BJ (cell line): ENCODE measurements around the gene CEP85L. TPM values are rescaled to one million over a fixed set of nuclear protein-coding genes. Genes with fewer than 3 reads are reported as not detected.

Source experiments
- CTCF ChIA-PET: fragments of 350-600 bp; formaldehyde crosslinking; extraction: SDS; loops from one replicate; lab custom pipeline; 2021; ENCODE audit warnings: antibody characterized with exemption, inconsistent platforms; lab: Yijun Ruan, JAX
- POLR2A ChIA-PET: fragments of 300-600 bp; sonication (Branson Sonifier 250); formaldehyde crosslinking; extraction: SDS; loops from one replicate; lab custom pipeline; 2021; ENCODE audit warnings: antibody characterized with exemption; lab: Charles Lee
- DNase-seq: peaks from one replicate; pipeline ENCODE4 v3.0.0-alpha.2; 2011; ENCODE audit warnings: low read depth
- H3K27me3 ChIP-seq: 2 replicates; pipeline ENCODE4 v1.6.0; 2011; ENCODE audit warnings: low read length; ENCODE audit not compliant: control insufficient read depth, insufficient read depth
- H3K36me3 ChIP-seq: 2 replicates; pipeline ENCODE4 v1.5.1; 2011; ENCODE audit warnings: low read length; ENCODE audit not compliant: control insufficient read depth, insufficient read depth
- H3K4me3 ChIP-seq: 2 replicates; pipeline ENCODE4 v1.5.1; 2011; ENCODE audit warnings: low read depth, mild to moderate bottlenecking, control low read depth, low read length
- polyA plus RNA-seq: library from polyadenylated mRNA; depleted of rRNA; stranded (reverse); fragments of >200 nt; gene quantifications from 2 replicates; pipeline ENCODE4 v1.2.3, GENCODE V29; 2011
- TF ChIP-seq, protein P1 (sequence below): IDR thresholded peaks from 2 replicates; pipeline ENCODE4 v1.5.1; 2011; ENCODE audit warnings: low read depth, mild to moderate bottlenecking, control low read depth, inconsistent platforms, low read length, moderate library complexity; ENCODE audit not compliant: insufficient read depth

Gene CEP85L
- polyA plus RNA-seq, 1 experiment, result 2.6 TPM

DNA sequence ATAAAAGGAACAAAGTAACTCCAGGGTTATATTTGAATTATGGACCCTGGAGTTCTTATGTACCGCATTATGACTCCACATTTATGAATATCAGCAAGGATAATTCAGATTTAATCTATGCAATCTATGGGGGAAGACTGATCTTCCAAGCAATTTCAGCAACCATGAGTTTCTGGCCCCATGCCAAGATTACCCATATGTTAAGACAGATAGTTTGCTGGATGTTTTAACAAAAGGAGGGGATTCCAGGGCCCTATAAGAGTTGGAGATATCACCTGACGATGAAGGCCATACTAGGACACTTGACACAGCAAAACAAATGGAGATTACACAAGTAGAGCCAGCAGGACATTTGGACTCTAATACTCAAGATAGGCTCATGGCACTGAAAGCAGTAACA, 149.2 kb downstream of the CEP85L start:
- H3K36me3 ChIP-seq, result 0 out of 2 replicates have a peak, but pooled peaks cover 3% of the 10 kb centered on the region
- H3K4me3 ChIP-seq, result no peak overlapping the region
- ChIA-PET POLR2A (no interaction called here), CTCF (no interaction called here)
- H3K27me3 ChIP-seq, result no peaks in the 10 kb centered on the region
- DNase-seq, result no peak
- TF ChIP-seq, protein P1, sequence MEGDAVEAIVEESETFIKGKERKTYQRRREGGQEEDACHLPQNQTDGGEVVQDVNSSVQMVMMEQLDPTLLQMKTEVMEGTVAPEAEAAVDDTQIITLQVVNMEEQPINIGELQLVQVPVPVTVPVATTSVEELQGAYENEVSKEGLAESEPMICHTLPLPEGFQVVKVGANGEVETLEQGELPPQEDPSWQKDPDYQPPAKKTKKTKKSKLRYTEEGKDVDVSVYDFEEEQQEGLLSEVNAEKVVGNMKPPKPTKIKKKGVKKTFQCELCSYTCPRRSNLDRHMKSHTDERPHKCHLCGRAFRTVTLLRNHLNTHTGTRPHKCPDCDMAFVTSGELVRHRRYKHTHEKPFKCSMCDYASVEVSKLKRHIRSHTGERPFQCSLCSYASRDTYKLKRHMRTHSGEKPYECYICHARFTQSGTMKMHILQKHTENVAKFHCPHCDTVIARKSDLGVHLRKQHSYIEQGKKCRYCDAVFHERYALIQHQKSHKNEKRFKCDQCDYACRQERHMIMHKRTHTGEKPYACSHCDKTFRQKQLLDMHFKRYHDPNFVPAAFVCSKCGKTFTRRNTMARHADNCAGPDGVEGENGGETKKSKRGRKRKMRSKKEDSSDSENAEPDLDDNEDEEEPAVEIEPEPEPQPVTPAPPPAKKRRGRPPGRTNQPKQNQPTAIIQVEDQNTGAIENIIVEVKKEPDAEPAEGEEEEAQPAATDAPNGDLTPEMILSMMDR, result no peak

DNA sequence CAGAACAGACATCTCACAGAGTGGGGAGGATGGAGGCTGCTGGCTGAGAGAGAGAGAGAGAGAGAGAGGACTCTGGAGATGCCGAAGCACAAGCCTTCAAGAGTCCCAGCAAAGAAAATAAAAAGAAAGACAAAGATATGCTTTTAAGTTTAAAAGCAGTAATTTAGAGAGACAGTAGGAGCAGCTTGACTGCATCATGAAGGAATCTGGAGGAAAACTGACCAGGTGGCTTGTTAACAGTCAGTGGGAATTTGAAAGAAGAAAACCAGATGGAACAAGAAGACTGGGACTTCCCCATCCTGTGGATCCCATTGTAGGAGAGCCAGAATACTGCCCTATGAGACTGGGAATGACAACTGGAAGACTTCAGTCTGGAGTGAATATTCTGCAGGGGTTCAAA, 149.6 kb downstream of the CEP85L start:
- no peaks in the 10 kb centered on the region for H3K27me3 ChIP-seq
- ChIA-PET POLR2A (no interaction called here), CTCF (no interaction called here)
- 0 out of 2 replicates have a peak, but pooled peaks cover 3% of the 10 kb centered on the region for H3K36me3 ChIP-seq
- no peak for DNase-seq
- TF ChIP-seq, protein P1, result no peak
- no peak overlapping the region for H3K4me3 ChIP-seq

DNA sequence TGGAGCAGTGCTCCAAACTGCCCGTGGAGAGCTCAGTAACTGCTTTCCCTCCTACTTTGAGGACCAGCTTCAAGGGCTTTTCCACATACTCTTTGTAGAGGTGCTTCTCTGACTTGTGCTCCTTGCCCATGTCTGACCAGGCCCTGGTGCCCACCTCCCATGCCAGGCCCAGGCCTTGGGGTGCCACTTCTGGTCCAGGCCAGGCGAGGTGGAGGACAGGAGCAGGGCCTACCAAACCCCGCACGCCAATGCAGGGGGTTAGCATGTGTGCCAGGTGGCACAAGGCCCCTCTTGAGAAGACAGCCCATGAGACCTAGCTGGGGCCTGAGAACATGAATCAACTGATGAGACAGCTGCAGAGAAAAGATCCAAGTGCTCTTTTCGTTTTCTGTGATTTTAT, 150.3 kb downstream of the CEP85L start:
- ChIA-PET POLR2A (no interaction called here), CTCF (interaction anchor here (0.7 to 0.8 kb wide), 2 partner anchors 16 to 179 kb away, joined by 3 to 4 read pairs; no protein-coding TSS in a partner anchor)
- Histone ChIP-seq H3K27me3 (no peaks in the 10 kb centered on the region), H3K36me3 (0 out of 2 replicates have a peak, but pooled peaks cover 3% of the 10 kb centered on the region), H3K4me3 (no peak overlapping the region)
- TF ChIP-seq, protein P1, result no peak
- DNase-seq, result no peak

DNA sequence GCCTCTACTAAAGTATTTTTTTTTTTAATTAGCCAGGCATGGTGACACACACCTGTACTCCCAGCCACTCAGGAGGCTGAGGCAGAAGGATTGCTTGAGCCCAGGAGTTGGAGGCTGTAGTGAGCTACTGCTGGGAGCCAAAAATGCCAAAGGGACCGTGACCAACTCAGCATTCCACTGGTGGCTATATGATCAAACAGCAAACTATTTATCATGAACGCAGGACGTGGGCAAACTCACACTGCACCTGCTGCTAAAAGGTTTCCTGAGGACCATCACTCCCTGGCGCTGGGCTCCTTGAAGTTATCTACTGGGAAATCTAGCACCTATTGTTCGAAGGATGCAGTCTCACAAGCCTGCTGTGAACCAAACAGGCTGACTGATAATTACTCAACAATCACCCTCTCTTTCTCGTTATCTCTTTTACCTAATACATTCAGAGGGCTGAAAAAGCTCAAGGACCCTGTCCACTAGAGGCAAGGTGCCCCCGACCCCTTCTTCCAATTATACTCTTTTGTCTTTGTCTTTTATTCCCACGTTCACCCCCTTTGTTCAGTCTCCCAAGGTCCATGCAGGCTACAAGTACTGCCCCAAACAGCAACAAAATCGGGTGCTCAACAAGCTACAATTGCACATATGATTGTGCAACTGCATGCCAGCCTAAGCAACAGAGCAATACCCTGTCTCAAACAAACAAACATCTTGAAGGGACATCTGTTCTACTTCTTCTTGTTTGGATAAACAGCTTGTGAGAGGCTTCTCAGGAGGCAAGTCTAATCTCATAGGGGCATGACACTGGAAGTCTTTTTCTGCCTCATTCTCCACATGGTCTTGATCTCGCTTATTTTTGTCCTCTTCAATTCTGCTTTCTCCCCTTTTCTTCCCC, 151.0 kb downstream of the CEP85L start:
- H3K27me3 ChIP-seq, result no peaks in the 10 kb centered on the region
- H3K36me3 ChIP-seq, result 0 out of 2 replicates have a peak, but pooled peaks cover 3% of the 10 kb centered on the region
- CTCF ChIA-PET, result interaction anchor here (0.7 to 0.8 kb wide), 3 partner anchors 15 to 214 kb away, joined by 3 to 4 read pairs (median 3); no protein-coding TSS in a partner anchor
- POLR2A ChIA-PET, result no interaction called here
- DNase-seq, result no peak
- no peak overlapping the region for H3K4me3 ChIP-seq
- TF ChIP-seq, protein P1, result no peak

DNA sequence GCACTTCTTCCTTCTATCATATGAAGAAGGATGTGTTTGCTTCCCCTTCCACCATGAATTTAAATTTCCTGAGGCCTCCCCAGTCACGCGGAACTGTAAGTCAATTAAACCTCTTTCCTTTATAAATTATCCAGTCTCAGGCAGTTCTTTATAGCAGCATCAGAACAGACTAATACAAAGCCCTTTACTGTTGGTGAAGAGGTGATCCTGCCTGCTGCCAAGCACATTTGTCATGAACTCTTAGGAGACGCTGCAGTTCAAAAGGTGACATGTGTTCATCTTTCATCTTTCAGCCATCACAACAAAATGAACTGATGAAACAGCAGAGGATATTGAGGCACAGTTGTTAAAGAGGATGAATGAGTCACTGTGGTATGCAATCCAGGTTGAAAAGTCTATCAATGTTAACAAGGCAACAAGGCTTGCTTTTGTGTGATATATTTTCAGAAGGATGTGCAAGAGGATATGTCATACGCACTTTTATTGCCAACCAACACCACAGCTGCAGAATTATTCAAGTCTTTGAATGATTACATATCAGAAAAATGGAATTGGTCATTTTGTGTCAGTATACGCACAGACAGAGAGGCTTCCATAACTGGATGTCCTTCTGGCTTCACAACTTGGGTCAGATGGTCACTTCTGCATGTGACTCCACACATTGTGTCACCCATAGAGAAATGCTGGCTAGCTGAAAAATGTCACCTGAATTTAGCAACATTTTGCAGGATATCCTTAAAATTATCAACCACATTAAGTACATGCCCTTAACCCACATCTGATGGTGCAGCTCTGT, 155.7 kb downstream of the CEP85L start:
- no peak for DNase-seq
- ChIA-PET POLR2A (no interaction called here), CTCF (no interaction called here)
- TF ChIP-seq, protein P1, result no peak
- no peaks in the 10 kb centered on the region for H3K27me3 ChIP-seq
- H3K36me3 ChIP-seq, result no peaks in the 10 kb centered on the region
- H3K4me3 ChIP-seq, result no peak overlapping the region
